ENCODE measurements around the gene TENT4B. TPM values are rescaled to one million over a fixed set of nuclear protein-coding genes. Genes with fewer than 3 reads are reported as not detected.

TENT4B gene
- total RNA-seq, 1 experiment from 2014 or later = 16.9 TPM

GRCh38 chr16:50202926-50203624, 50.0 kb downstream of the TENT4B start:
- Histone ChIP-seq H3K9me3 (ENCODE audit: control insufficient read depth in 1 of 2, insufficient read depth in 1 of 2, low read depth in 1 of 2, low read length in 2 of 2) (no peaks in the 10 kb centered on the region), H2AFZ (ENCODE audit: low read depth, low read length, poor library complexity, severe bottlenecking) (no peak overlapping the region), H3K36me3 (ENCODE audit: control insufficient read depth in 1 of 2, insufficient read depth in 2 of 2, low read length in 2 of 2) (no peaks in the 10 kb centered on the region), H3K27ac (ENCODE audit: low read depth, low read length) (peak overlapping the region; percentile 44; the same call in 1 of the 2 replicates), H3K9me2 (ENCODE audit: insufficient read depth) (no peaks in the 10 kb centered on the region), H3K4me2 (ENCODE audit: low read length) (peak overlapping the region; percentile 63), H4K20me1 (ENCODE audit: insufficient read depth) (no peaks in the 10 kb centered on the region), H3K27me3 (ENCODE audit: insufficient read depth, low read length) (no peaks in the 10 kb centered on the region), H3K4me1 (ENCODE audit: control insufficient read depth in 1 of 2, insufficient read depth in 2 of 2, low read length in 2 of 2) (peaks cover 28 to 51% of the 10 kb centered on the region in 2 experiments), H3K4me3 (replicated peaks in 1 of 2; ENCODE audit: low read depth in 1 of 2, low read length in 2 of 2) (peak overlapping the region in 1 of 2 experiments; percentile 17; a peak in 2 of 4 replicates), H3K79me2 (ENCODE audit: insufficient read depth, low read length) (peaks cover 73% of the 10 kb centered on the region), H3K9ac (ENCODE audit: low read length) (peak overlapping the region; percentile 4; the same call in 1 of the 2 replicates)
- BruUV-seq (replicated peaks) = no TSS peak
- peak; percentile 62 for DNase-seq (ENCODE audit: low read depth, low spot score)
- RAD21 ChIA-PET (ENCODE audit: low non-redundant PET in 1 of 2, low total read pairs in 2 of 2, uncharacterized antibody in 2 of 2, unreplicated experiment in 2 of 2) = no interaction called here
- CTCF ChIA-PET = interaction anchor here (1.5 to 5.0 kb wide), 3 partner anchors 7 to 462 kb away, joined by 4 to 24 read pairs (median 6); no protein-coding TSS in a partner anchor
- TF ChIP-seq JUND (IDR thresholded peaks at IDR 0.05) = peak; percentile 42
- TF ChIP-seq FOSL1 (IDR thresholded peaks at IDR 0.05; ENCODE audit: low read depth) = peak; percentile 54
- no peak for TF ChIP-seq TCF7L2 (IDR thresholded peaks at IDR 0.05; ENCODE audit: borderline replicate concordance, extremely low read depth, insufficient read depth, insufficient read length)
- TF ChIP-seq EZH2 (IDR thresholded peaks at IDR 0.05) = no peak
- ATAC-seq = peak; percentile 79
- intact Hi-C loops (cut with micrococcal nuclease) = no loop called here
- POLR2A ChIA-PET = no interaction called here

GRCh38 chr16:50203681-50204080, 50.6 kb downstream of the TENT4B start:
- H3K4me1 ChIP-seq (ENCODE audit: control insufficient read depth in 1 of 2, insufficient read depth in 2 of 2, low read length in 2 of 2) = peaks cover 24 to 54% of the 10 kb centered on the region in 2 experiments
- 0 out of 2 replicates have a peak overlapping the region, but pooled peaks have one; percentile 1 for H3K9ac ChIP-seq (ENCODE audit: low read length)
- TF ChIP-seq TCF7L2 (IDR thresholded peaks at IDR 0.05; ENCODE audit: borderline replicate concordance, extremely low read depth, insufficient read depth, insufficient read length) (no peak), ZFX (IDR thresholded peaks at IDR 0.05) (no peak), CEBPB (IDR thresholded peaks at IDR 0.05; ENCODE audit: low read depth) (no peak), CTCF (IDR thresholded peaks at IDR 0.05 in 2 of 3, conservative IDR thresholded peaks at IDR 0.05 in 1 of 3; ENCODE audit: borderline replicate concordance in 1 of 3, insufficient read depth in 1 of 3, low read depth in 2 of 3, low read length in 2 of 3) (no peak), SRF (IDR thresholded peaks at IDR 0.05; ENCODE audit: low read depth) (no peak), EZH2 (IDR thresholded peaks at IDR 0.05) (no peak), ZBTB33 (IDR thresholded peaks at IDR 0.05; ENCODE audit: extremely low read depth, insufficient replicate concordance, low read length) (no peak), POLR2AphosphoS5 (IDR thresholded peaks at IDR 0.05; ENCODE audit: low read depth, low read length) (no peak)
- no peaks in the 10 kb centered on the region for H3K9me3 ChIP-seq (ENCODE audit: control insufficient read depth in 1 of 2, insufficient read depth in 1 of 2, low read depth in 1 of 2, low read length in 2 of 2)
- 0 out of 2 replicates have a peak overlapping the region, but pooled peaks have one; percentile 63 for H3K4me2 ChIP-seq (ENCODE audit: low read length)
- ChIA-PET CTCF (no interaction called here), RAD21 (ENCODE audit: low non-redundant PET in 1 of 2, low total read pairs in 2 of 2, uncharacterized antibody in 2 of 2, unreplicated experiment in 2 of 2) (no interaction called here), POLR2A (no interaction called here)
- no peaks in the 10 kb centered on the region for H3K36me3 ChIP-seq (ENCODE audit: control insufficient read depth in 1 of 2, insufficient read depth in 2 of 2, low read length in 2 of 2)
- intact Hi-C loops (cut with micrococcal nuclease) = no loop called here
- BruUV-seq (replicated peaks) = no TSS peak
- ATAC-seq (no peak), DNase-seq (ENCODE audit: low read depth, low spot score) (no peak)
- H2AFZ ChIP-seq (ENCODE audit: low read depth, low read length, poor library complexity, severe bottlenecking) = no peak overlapping the region
- H3K9me2 ChIP-seq (ENCODE audit: insufficient read depth) = no peaks in the 10 kb centered on the region
- H3K4me3 ChIP-seq (replicated peaks in 1 of 2; ENCODE audit: low read depth in 1 of 2, low read length in 2 of 2) = no peak overlapping the region
- peaks cover 71% of the 10 kb centered on the region for H3K79me2 ChIP-seq (ENCODE audit: insufficient read depth, low read length)
- H4K20me1 ChIP-seq (ENCODE audit: insufficient read depth) = no peaks in the 10 kb centered on the region
- H3K27me3 ChIP-seq (ENCODE audit: insufficient read depth, low read length) = no peaks in the 10 kb centered on the region
- no peak overlapping the region; the same call in 1 of the 2 replicates for H3K27ac ChIP-seq (ENCODE audit: low read depth, low read length)

Measured in HCT116 (cell line).